Tibial artery (tissue), 4 donors: ENCODE data around the gene MAVS.
"Not testable (repeated sequence)": the region's sequence is repeated elsewhere in the genome, so short reads cannot be mapped to it uniquely, and the experiment has no call there.

Source experiments
- DNase-seq, 2 donors: peaks; one replicate each; pipeline ENCODE4 v3.0.0-alpha.2; 2019
- H3K27ac ChIP-seq, 2 donors: fragments of 200-600 bp; sonication (generic) in 1 of 2; 1 replicate in 1 of 2; 2 replicates in 1 of 2; pipeline ENCODE4 v1.5.1; 2018 to 2019; ENCODE audit warnings: mild to moderate bottlenecking in 1 of 2
- H3K27me3 ChIP-seq, 2 donors: fragments of 200-600 bp; sonication (generic) in 1 of 2; one replicate each; pipeline versions ENCODE4 v1.5.1 to v1.6.0; 2016 to 2019
- H3K36me3 ChIP-seq, 3 donors: fragments of 200-600 bp; sonication (generic) in 2 of 3; one replicate each; pipeline ENCODE4 v1.5.1; 2016 to 2019; ENCODE audit warnings: mild to moderate bottlenecking in 2 of 3
- H3K4me1 ChIP-seq, 4 donors: fragments of 200-600 bp; sonication (generic) in 2 of 4; 1 replicate in 3 of 4; 2 replicates in 1 of 4; pipeline ENCODE4 v1.5.1; 2016 to 2019
- H3K4me3 ChIP-seq, 2 donors: fragments of 200-600 bp; sonication (generic) in 1 of 2; 1 replicate in 1 of 2; 2 replicates in 1 of 2; pipeline ENCODE4 v1.5.1; 2018 to 2019; ENCODE audit warnings: mild to moderate bottlenecking in 2 of 2
- H3K9me3 ChIP-seq, 3 donors: fragments of 200-600 bp; sonication (generic) in 1 of 3; one replicate each; pipeline ENCODE4 v1.5.1; 2016 to 2019
- intact Hi-C: fragments of 100-400 bp; cut with DNase I; formaldehyde crosslinking; loops from one replicate; pipeline ENCODE4 v1.15.0; 2023; ENCODE audit warnings: low total_unique reads
- TF ChIP-seq, protein P1 (sequence below), 2 experiments: fragments of 200-600 bp in 1 of 2; fragments of 450-650 bp in 1 of 2; IDR thresholded peaks; one replicate each; pipeline ENCODE4 v1.5.1; 2017 to 2019; ENCODE audit warnings: antibody characterized with exemption in 2 of 2, mild to moderate bottlenecking in 1 of 2, moderate library complexity in 1 of 2

The MAVS gene

DNA sequence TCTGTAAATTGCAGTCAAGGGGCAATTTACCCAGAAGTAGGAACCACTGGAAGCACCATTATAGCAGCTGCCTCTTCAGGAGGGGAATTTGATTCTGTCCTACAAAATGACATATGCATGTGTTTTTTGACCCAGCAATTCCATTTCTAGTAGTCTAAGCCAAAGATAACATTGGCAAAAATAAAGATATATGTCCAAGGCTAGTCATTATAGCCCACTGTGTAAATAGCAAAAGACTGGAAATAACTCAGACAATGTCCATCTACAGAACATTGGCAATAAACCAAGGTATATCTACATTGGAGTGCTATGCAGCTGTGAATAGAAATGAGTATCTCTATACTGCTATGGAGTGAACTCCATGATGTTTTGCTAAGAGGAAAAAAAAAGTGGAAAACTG is 30.0 kb downstream of the MAVS start:
- TF ChIP-seq, protein P1, sequence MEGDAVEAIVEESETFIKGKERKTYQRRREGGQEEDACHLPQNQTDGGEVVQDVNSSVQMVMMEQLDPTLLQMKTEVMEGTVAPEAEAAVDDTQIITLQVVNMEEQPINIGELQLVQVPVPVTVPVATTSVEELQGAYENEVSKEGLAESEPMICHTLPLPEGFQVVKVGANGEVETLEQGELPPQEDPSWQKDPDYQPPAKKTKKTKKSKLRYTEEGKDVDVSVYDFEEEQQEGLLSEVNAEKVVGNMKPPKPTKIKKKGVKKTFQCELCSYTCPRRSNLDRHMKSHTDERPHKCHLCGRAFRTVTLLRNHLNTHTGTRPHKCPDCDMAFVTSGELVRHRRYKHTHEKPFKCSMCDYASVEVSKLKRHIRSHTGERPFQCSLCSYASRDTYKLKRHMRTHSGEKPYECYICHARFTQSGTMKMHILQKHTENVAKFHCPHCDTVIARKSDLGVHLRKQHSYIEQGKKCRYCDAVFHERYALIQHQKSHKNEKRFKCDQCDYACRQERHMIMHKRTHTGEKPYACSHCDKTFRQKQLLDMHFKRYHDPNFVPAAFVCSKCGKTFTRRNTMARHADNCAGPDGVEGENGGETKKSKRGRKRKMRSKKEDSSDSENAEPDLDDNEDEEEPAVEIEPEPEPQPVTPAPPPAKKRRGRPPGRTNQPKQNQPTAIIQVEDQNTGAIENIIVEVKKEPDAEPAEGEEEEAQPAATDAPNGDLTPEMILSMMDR (IDR thresholded peaks at IDR 0.05) = no peak
- no peaks in the 10 kb centered on the region for H3K9me3 ChIP-seq
- intact Hi-C loops = no loop called here

DNA sequence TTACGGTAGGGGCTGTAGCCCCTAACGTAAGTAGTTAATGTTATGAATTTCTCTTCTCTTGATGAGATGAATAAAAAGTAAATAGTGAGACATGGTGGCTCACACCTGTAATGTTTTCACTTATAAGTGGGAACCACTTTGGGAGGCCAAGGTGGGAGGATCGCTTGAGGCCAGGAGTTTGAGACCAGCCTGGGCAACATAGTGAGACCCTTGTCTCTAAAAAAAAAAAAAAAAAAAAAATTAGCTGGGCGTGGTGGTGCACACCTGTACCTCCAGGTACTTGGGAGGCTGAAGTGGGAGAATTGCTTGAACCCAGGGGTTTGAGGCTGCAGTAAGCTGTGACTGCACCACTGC is 32.3 kb downstream of the MAVS start:
- H3K4me1 ChIP-seq, H3K27ac ChIP-seq, H3K27me3 ChIP-seq, H3K9me3 ChIP-seq, H3K36me3 ChIP-seq, DNase-seq, intact Hi-C loops, H3K4me3 ChIP-seq: not testable (repeated sequence)

More for the DNA sequence above, 30.0 kb downstream of the MAVS start:
- DNase-seq = no peak
- no peak overlapping the region for H3K4me3 ChIP-seq
- H3K27ac ChIP-seq = no peak overlapping the region
- H3K27me3 ChIP-seq = no peaks in the 10 kb centered on the region
- H3K4me1 ChIP-seq = peaks cover 0 to 9% (median 0%) of the 10 kb centered on the region in 4 donors
- H3K36me3 ChIP-seq = peaks cover 10 to 23% (median 13%) of the 10 kb centered on the region in 3 donors

DNA sequence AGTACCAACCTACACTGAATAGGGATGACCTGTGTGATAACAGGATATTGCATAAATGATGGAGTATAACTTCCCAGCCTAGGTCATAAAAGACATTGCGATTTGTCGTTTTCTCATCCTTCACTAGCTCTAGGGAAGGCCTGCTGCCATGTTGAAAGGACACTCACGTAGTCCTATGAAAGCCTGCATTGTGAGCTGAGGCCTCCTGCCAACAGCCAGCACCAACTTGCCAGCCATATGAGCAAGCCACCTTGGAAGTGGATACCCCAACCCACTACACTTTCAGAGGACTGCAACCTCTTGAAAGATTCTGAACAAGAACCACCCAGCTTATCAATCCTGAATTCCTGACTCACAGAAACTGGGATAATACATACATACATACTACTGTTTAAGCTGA is 39.1 kb downstream of the MAVS start:
- TF ChIP-seq, protein P1 (IDR thresholded peaks at IDR 0.05) = no peak
- Histone ChIP-seq H3K4me1 (peaks cover 0 to 16% (median 8%) of the 10 kb centered on the region in 4 donors), H3K27ac (no peak overlapping the region), H3K9me3 (no peaks in the 10 kb centered on the region), H3K27me3 (no peaks in the 10 kb centered on the region), H3K36me3 (no peaks in the 10 kb centered on the region), H3K4me3 (no peak overlapping the region)
- intact Hi-C loops = loop anchor here (5.0 kb wide), 1 partner anchor 132 kb away; the partner anchor contains the start of gene RNF24
- no peak for DNase-seq

DNA sequence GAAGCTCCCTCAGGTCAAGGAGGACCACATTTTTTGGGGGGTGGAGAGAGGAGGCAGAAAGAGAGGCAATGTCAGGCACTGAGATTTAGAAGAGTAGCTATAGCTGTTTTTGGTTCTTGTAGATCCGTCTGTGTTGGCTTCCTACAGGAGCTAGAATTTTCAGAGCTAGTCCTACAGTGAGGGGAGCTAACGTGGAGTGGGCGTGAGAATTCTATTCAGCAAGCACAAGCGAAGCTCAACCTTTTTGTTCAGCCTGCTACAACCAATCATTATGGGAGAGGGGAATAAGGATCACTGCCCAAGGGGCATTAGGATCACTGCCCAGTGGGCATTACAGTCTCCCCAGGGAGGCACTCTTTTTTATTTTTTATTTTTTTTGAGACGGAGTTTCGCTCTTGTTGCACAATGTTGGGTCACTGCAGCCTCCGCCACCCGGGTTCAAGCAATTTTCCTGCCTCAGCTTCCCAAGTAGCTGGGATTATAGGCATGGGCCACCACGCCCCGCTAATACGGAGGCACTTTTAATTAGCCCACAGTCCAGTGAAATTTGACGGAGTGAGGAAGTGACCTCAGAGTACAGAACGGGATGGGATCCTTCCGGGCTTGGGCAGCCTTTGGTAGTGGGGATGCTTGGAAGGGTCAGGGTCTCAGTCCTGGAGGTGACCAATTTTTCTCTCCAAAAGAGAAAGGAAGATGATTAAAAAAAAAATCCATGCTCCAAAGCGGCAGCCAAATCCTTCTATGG is 41.4 kb downstream of the MAVS start:
- Histone ChIP-seq H3K27ac (peak overlapping the region; percentile 94 to 97), H3K36me3 (no peaks in the 10 kb centered on the region), H3K4me3 (peak overlapping the region; percentile 95 to 100), H3K9me3 (no peaks in the 10 kb centered on the region), H3K27me3 (no peaks in the 10 kb centered on the region), H3K4me1 (peaks cover 0 to 38% (median 26%) of the 10 kb centered on the region in 4 donors)
- intact Hi-C loops = loop anchor here (2.0 to 5.0 kb wide), 3 partner anchors 129 to 205 kb away; partner anchors contain the start of gene RNF24
- TF ChIP-seq, protein P1 (IDR thresholded peaks at IDR 0.05) = no peak
- DNase-seq = peak in 1 of 2 donors; percentile 25

DNA sequence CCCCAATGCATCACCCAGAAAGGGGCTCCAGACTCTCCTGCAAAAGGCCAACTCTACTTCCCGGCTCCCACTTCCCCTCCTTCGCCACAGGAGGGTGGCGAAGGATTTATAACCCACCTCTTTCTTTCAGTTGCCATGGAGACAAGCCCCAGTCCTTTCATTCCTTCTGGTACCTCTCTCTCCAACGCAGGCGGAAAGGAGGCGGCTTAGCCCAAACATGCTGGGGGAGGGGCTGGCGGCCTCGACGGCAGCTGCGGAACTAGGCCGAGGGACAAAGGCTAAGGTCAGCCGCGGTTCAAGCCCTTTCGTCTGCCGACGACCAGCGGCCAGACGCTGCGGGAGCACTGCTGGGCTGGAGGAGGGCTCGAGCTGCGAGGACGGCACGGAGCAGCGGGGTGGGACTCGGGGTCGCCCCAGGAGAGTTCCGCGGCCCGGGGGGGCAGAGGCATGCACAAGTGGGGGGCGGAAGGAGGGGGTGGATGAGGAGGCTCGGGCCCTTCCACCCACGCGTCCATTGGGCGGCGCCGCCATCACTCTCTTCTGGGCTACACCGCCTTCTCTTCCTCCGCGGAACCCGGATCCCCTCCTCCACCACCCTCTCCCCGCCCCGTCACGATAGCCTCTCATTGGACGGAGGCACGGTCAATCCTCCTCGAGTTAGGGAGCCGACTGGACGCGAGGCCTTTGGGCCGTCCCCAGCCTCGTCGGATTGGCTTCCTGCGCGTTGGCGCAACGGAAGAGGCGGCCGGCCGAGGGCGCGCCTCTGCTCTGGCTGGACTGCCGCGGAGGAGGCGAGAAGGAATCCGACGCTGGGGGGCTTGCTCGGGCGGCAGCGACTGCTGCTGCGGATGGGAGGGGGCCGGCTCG is 42.2 kb downstream of the MAVS start, which contains the start of gene PANK2:
PANK2 (plus strand) TSS at position 766 of the 867 bp plus-strand sequence.
- TF ChIP-seq, protein P1 (IDR thresholded peaks at IDR 0.05) = peak; percentile 69 to 77
- Histone ChIP-seq H3K4me1 (peaks cover 0 to 46% (median 33%) of the 10 kb centered on the region in 4 donors), H3K36me3 (no peaks in the 10 kb centered on the region), H3K27me3 (no peaks in the 10 kb centered on the region), H3K4me3 (peak within 1 kb of the TSS; percentile 95 to 100), H3K27ac (peak within 1 kb of the TSS; percentile 94 to 97), H3K9me3 (no peaks in the 10 kb centered on the region)
- peak; percentile 99 to 100 for DNase-seq
- intact Hi-C loops = loop anchor here (2.0 to 5.0 kb wide), 3 partner anchors 128 to 204 kb away; partner anchors contain the start of gene RNF24
